Activated CD8-positive, alpha-beta T cell treated with anti-CD3 and anti-CD28 coated beads for 36 hours (primary cell): Measurements from ENCODE around the gene SIM2. TPM values are rescaled to one million over a fixed set of nuclear protein-coding genes. Genes with fewer than 3 reads are reported as not detected.

Source experiments
- ATAC-seq: fragments of 200-7000 bp; cut with Tn5 transposase; one replicate; pipeline ENCODE4 v1.10.0; 2021; ENCODE audit warnings: mild to moderate bottlenecking, moderate library complexity
- CTCF ChIA-PET: fragments of 350-600 bp; sonication (Branson Sonifier 250); formaldehyde crosslinking; loops from one replicate; lab custom pipeline; 2021; ENCODE audit warnings: antibody characterized with exemption; lab: Charles Lee
- POLR2A ChIA-PET: fragments of 350-600 bp; sonication (Branson Sonifier 250); formaldehyde crosslinking; loops from one replicate; lab custom pipeline; 2021; ENCODE audit warnings: antibody characterized with exemption; lab: Charles Lee
- DNase-seq: peaks from one replicate; pipeline ENCODE4 v3.0.0-alpha.2; 2020
- H3K27ac Mint-ChIP-seq: one replicate; pipeline ENCODE4 v1.8.0; 2021; ENCODE audit warnings: mild to moderate bottlenecking, mixed read lengths
- H3K27me3 Mint-ChIP-seq: one replicate; pipeline ENCODE4 v1.8.0; 2021; ENCODE audit warnings: mixed read lengths
- H3K36me3 Mint-ChIP-seq: one replicate; pipeline ENCODE4 v1.8.0; 2021; ENCODE audit warnings: low read depth, mixed read lengths
- H3K4me1 Mint-ChIP-seq: one replicate; pipeline ENCODE4 v1.8.0; 2021; ENCODE audit warnings: low read depth, mixed read lengths
- H3K4me3 Mint-ChIP-seq: one replicate; pipeline ENCODE4 v1.8.0; 2021; ENCODE audit warnings: mild to moderate bottlenecking, moderate library complexity, mixed read lengths
- H3K9me3 Mint-ChIP-seq: one replicate; pipeline ENCODE4 v1.8.0; 2021; ENCODE audit warnings: mixed read lengths
- CTCF ChIP-seq: fragments of 200-600 bp; IDR thresholded peaks from one replicate; pipeline ENCODE4 v1.8.0; 2022; ENCODE audit warnings: antibody characterized with exemption, mild to moderate bottlenecking
- intact Hi-C: fragments of 100-400 bp; cut with micrococcal nuclease; formaldehyde crosslinking; loops from one replicate; pipeline ENCODE4 v1.10.0; 2022
- total RNA-seq, 2 experiments: library from RNA; stranded (reverse); gene quantifications; one replicate each; pipeline ENCODE4 v1.2.3, GENCODE V29; 2021

Gene SIM2
- total RNA-seq, 2 experiments from 2014 or later: not detected

GRCh38 chr21:36723371-36723881 is 24.5 kb downstream of the SIM2 start:
- no peak for ATAC-seq
- H3K27ac Mint-ChIP-seq: no peak overlapping the region
- intact Hi-C loops: no loop called here
- CTCF ChIA-PET: no interaction called here
- no peaks in the 10 kb centered on the region for H3K36me3 Mint-ChIP-seq
- DNase-seq: no peak
- no peaks in the 10 kb centered on the region for H3K9me3 Mint-ChIP-seq
- H3K4me3 Mint-ChIP-seq: no peak overlapping the region
- POLR2A ChIA-PET: interaction anchor here (0.7 kb wide), 1 partner anchor 424 kb away, joined by 3 read pairs; no protein-coding TSS in a partner anchor
- no peaks in the 10 kb centered on the region for H3K4me1 Mint-ChIP-seq
- H3K27me3 Mint-ChIP-seq: peaks cover 18% of the 10 kb centered on the region
- TF ChIP-seq CTCF: no peak

GRCh38 chr21:36724660-36725059 is 25.7 kb downstream of the SIM2 start:
- Mint-ChIP-seq H3K9me3 (no peaks in the 10 kb centered on the region), H3K4me3 (no peak overlapping the region), H3K36me3 (no peaks in the 10 kb centered on the region), H3K4me1 (no peaks in the 10 kb centered on the region), H3K27me3 (peaks cover 13% of the 10 kb centered on the region), H3K27ac (no peak overlapping the region)
- no peak for TF ChIP-seq CTCF
- ChIA-PET CTCF (no interaction called here), POLR2A (no interaction called here)
- ATAC-seq: no peak
- DNase-seq: no peak
- intact Hi-C loops: no loop called here

- no peak for TF ChIP-seq CTCF
- Mint-ChIP-seq H3K4me1 (no peaks in the 10 kb centered on the region), H3K36me3 (no peaks in the 10 kb centered on the region), H3K27ac (no peak overlapping the region), H3K4me3 (no peak overlapping the region), H3K9me3 (no peaks in the 10 kb centered on the region), H3K27me3 (peaks cover 11% of the 10 kb centered on the region)
- DNase-seq (no peak), ATAC-seq (no peak)
- ChIA-PET CTCF (no interaction called here), POLR2A (no interaction called here)
- intact Hi-C loops: no loop called here
Observed at GRCh38 chr21:36725793-36726386, 27.0 kb downstream of the SIM2 start.

GRCh38 chr21:36727866-36728265 is 29.0 kb downstream of the SIM2 start:
- intact Hi-C loops: no loop called here
- H3K36me3 Mint-ChIP-seq: no peaks in the 10 kb centered on the region
- no peaks in the 10 kb centered on the region for H3K9me3 Mint-ChIP-seq
- no peak overlapping the region for H3K4me3 Mint-ChIP-seq
- ATAC-seq (no peak), DNase-seq (no peak)
- H3K27ac Mint-ChIP-seq: no peak overlapping the region
- no peak for TF ChIP-seq CTCF
- peaks cover 3% of the 10 kb centered on the region for H3K27me3 Mint-ChIP-seq
- ChIA-PET CTCF (no interaction called here), POLR2A (no interaction called here)
- H3K4me1 Mint-ChIP-seq: no peaks in the 10 kb centered on the region

- no peaks in the 10 kb centered on the region for H3K36me3 Mint-ChIP-seq
- DNase-seq: no peak
- no peak for TF ChIP-seq CTCF
- no peak overlapping the region for H3K27ac Mint-ChIP-seq
- no peaks in the 10 kb centered on the region for H3K9me3 Mint-ChIP-seq
- ChIA-PET CTCF (no interaction called here), POLR2A (no interaction called here)
- no peak overlapping the region for H3K4me3 Mint-ChIP-seq
- H3K4me1 Mint-ChIP-seq: no peaks in the 10 kb centered on the region
- intact Hi-C loops: no loop called here
- ATAC-seq: no peak
- H3K27me3 Mint-ChIP-seq: peaks cover 3% of the 10 kb centered on the region
Observed at GRCh38 chr21:36728371-36729111, 29.6 kb downstream of the SIM2 start.
